Stimulated activated naive CD8-positive, alpha-beta T cell treated with anti-CD3 and anti-CD28 coated beads, Interleukin-15, Interleukin-2, amounts not matched to agents 100 ng/mL and 50 ng/mL, for 24 hours (primary cell): ENCODE data around the gene MARCHF3.
A peak's percentile ranks its signal among the peaks of the same experiment; 100 is the strongest.
"Not testable (repeated sequence)": the region's sequence is repeated elsewhere in the genome, so short reads cannot be mapped to it uniquely, and the experiment has no call there.

Experiments used
- H3K27ac Mint-ChIP-seq: one replicate; pipeline ENCODE4 v1.8.0; 2021; ENCODE audit warnings: mild to moderate bottlenecking, mixed read lengths
- H3K27me3 Mint-ChIP-seq: one replicate; pipeline ENCODE4 v1.8.0; 2021; ENCODE audit warnings: mixed read lengths
- H3K36me3 Mint-ChIP-seq: one replicate; pipeline ENCODE4 v1.8.0; 2021; ENCODE audit warnings: low read depth, mixed read lengths
- H3K4me1 Mint-ChIP-seq: one replicate; pipeline ENCODE4 v1.8.0; 2021; ENCODE audit warnings: low read depth, mixed read lengths
- H3K4me3 Mint-ChIP-seq: one replicate; pipeline ENCODE4 v1.8.0; 2021; ENCODE audit warnings: mild to moderate bottlenecking, mixed read lengths
- H3K9me3 Mint-ChIP-seq: one replicate; pipeline ENCODE4 v1.8.0; 2021; ENCODE audit warnings: mixed read lengths

MARCHF3 gene

GRCh38 chr5:126865299-126865698 lies 165.1 kb downstream of the MARCHF3 start:
- Mint-ChIP-seq H3K4me3 (no peak overlapping the region), H3K27ac (no peak overlapping the region), H3K9me3 (no peaks in the 10 kb centered on the region), H3K36me3 (no peaks in the 10 kb centered on the region), H3K27me3 (no peaks in the 10 kb centered on the region), H3K4me1 (peaks cover 12% of the 10 kb centered on the region)

GRCh38 chr5:126864042-126864688 lies 166.2 kb downstream of the MARCHF3 start:
- Mint-ChIP-seq H3K27me3 (no peaks in the 10 kb centered on the region), H3K27ac (no peak overlapping the region), H3K4me1 (peaks cover 7% of the 10 kb centered on the region), H3K9me3 (no peaks in the 10 kb centered on the region), H3K4me3 (no peak overlapping the region), H3K36me3 (no peaks in the 10 kb centered on the region)

GRCh38 chr5:126863402-126863801 lies 167.0 kb downstream of the MARCHF3 start:
- Mint-ChIP-seq H3K36me3 (no peaks in the 10 kb centered on the region), H3K27me3 (no peaks in the 10 kb centered on the region), H3K4me1 (no peaks in the 10 kb centered on the region), H3K27ac (no peak overlapping the region), H3K4me3 (no peak overlapping the region), H3K9me3 (no peaks in the 10 kb centered on the region)

- H3K4me3 Mint-ChIP-seq = no peak overlapping the region
- no peak overlapping the region for H3K27ac Mint-ChIP-seq
- no peaks in the 10 kb centered on the region for H3K27me3 Mint-ChIP-seq
- no peaks in the 10 kb centered on the region for H3K9me3 Mint-ChIP-seq
- peaks cover 20% of the 10 kb centered on the region for H3K36me3 Mint-ChIP-seq
- peaks cover 17% of the 10 kb centered on the region for H3K4me1 Mint-ChIP-seq
Observed at GRCh38 chr5:126858441-126858840, 171.9 kb downstream of the MARCHF3 start.

GRCh38 chr5:126857472-126858410 lies 172.6 kb downstream of the MARCHF3 start:
- Mint-ChIP-seq H3K27me3 (no peaks in the 10 kb centered on the region), H3K9me3 (no peaks in the 10 kb centered on the region), H3K27ac (no peak overlapping the region), H3K36me3 (peaks cover 20% of the 10 kb centered on the region), H3K4me3 (no peak overlapping the region), H3K4me1 (peaks cover 24% of the 10 kb centered on the region)

- Mint-ChIP-seq H3K27ac (no peak overlapping the region), H3K9me3 (no peaks in the 10 kb centered on the region), H3K4me3 (no peak overlapping the region), H3K36me3 (peaks cover 20% of the 10 kb centered on the region), H3K27me3 (no peaks in the 10 kb centered on the region), H3K4me1 (peaks cover 39% of the 10 kb centered on the region)
Observed at GRCh38 chr5:126855266-126855665, 175.1 kb downstream of the MARCHF3 start.

- no peaks in the 10 kb centered on the region for H3K27me3 Mint-ChIP-seq
- H3K9me3 Mint-ChIP-seq = no peaks in the 10 kb centered on the region
- H3K27ac Mint-ChIP-seq = no peak overlapping the region
- H3K4me1 Mint-ChIP-seq = peaks cover 39% of the 10 kb centered on the region
- H3K36me3 Mint-ChIP-seq = peaks cover 20% of the 10 kb centered on the region
- peak overlapping the region; percentile 80 for H3K4me3 Mint-ChIP-seq
Observed at GRCh38 chr5:126854526-126855110, 175.7 kb downstream of the MARCHF3 start.

GRCh38 chr5:126853541-126854307 lies 176.6 kb downstream of the MARCHF3 start:
- H3K36me3 Mint-ChIP-seq = peaks cover 20% of the 10 kb centered on the region
- not testable (repeated sequence) for H3K27me3 Mint-ChIP-seq, H3K9me3 Mint-ChIP-seq
- H3K4me1 Mint-ChIP-seq = peaks cover 42% of the 10 kb centered on the region
- peak overlapping the region; percentile 80 for H3K4me3 Mint-ChIP-seq
- H3K27ac Mint-ChIP-seq = peak overlapping the region; percentile 79

- no peaks in the 10 kb centered on the region for H3K9me3 Mint-ChIP-seq
- H3K27ac Mint-ChIP-seq = peak overlapping the region; percentile 79
- H3K36me3 Mint-ChIP-seq = peaks cover 20% of the 10 kb centered on the region
- H3K4me3 Mint-ChIP-seq = peak overlapping the region; percentile 80
- H3K4me1 Mint-ChIP-seq = peaks cover 47% of the 10 kb centered on the region
- no peaks in the 10 kb centered on the region for H3K27me3 Mint-ChIP-seq
Observed at GRCh38 chr5:126852841-126853271, 177.5 kb downstream of the MARCHF3 start.

GRCh38 chr5:126852091-126852571 lies 178.2 kb downstream of the MARCHF3 start:
- H3K4me3 Mint-ChIP-seq = peak overlapping the region; percentile 30
- peaks cover 47% of the 10 kb centered on the region for H3K4me1 Mint-ChIP-seq
- H3K9me3 Mint-ChIP-seq = no peaks in the 10 kb centered on the region
- no peak overlapping the region for H3K27ac Mint-ChIP-seq
- H3K36me3 Mint-ChIP-seq = peaks cover 20% of the 10 kb centered on the region
- no peaks in the 10 kb centered on the region for H3K27me3 Mint-ChIP-seq

- Mint-ChIP-seq H3K27ac (no peak overlapping the region), H3K9me3 (no peaks in the 10 kb centered on the region), H3K4me1 (peaks cover 52% of the 10 kb centered on the region), H3K27me3 (no peaks in the 10 kb centered on the region), H3K36me3 (peaks cover 17% of the 10 kb centered on the region), H3K4me3 (no peak overlapping the region)
Observed at GRCh38 chr5:126851501-126852011, 178.8 kb downstream of the MARCHF3 start.

- peaks cover 63% of the 10 kb centered on the region for H3K4me1 Mint-ChIP-seq
- H3K4me3 Mint-ChIP-seq = no peak overlapping the region
- no peak overlapping the region for H3K27ac Mint-ChIP-seq
Observed at GRCh38 chr5:126849101-126849678, 181.2 kb downstream of the MARCHF3 start.

GRCh38 chr5:126848253-126848652 lies 182.1 kb downstream of the MARCHF3 start:
- Mint-ChIP-seq H3K27me3 (no peaks in the 10 kb centered on the region), H3K4me3 (no peak overlapping the region), H3K9me3 (no peaks in the 10 kb centered on the region), H3K4me1 (peaks cover 53% of the 10 kb centered on the region), H3K36me3 (no peaks in the 10 kb centered on the region), H3K27ac (no peak overlapping the region)

More at GRCh38 chr5:126849101-126849678, 181.2 kb downstream of the MARCHF3 start:
- no peaks in the 10 kb centered on the region for H3K9me3 Mint-ChIP-seq
- H3K36me3 Mint-ChIP-seq = peaks cover 7% of the 10 kb centered on the region
- H3K27me3 Mint-ChIP-seq = no peaks in the 10 kb centered on the region

GRCh38 chr5:126847826-126848251 lies 182.5 kb downstream of the MARCHF3 start:
- no peaks in the 10 kb centered on the region for H3K27me3 Mint-ChIP-seq
- no peak overlapping the region for H3K4me3 Mint-ChIP-seq
- peaks cover 49% of the 10 kb centered on the region for H3K4me1 Mint-ChIP-seq
- no peaks in the 10 kb centered on the region for H3K36me3 Mint-ChIP-seq
- no peak overlapping the region for H3K27ac Mint-ChIP-seq
- H3K9me3 Mint-ChIP-seq = no peaks in the 10 kb centered on the region
